Tibial nerve (tissue), 4 donors: ENCODE measurements around the gene OR51M1. TPM values are rescaled to one million over a fixed set of nuclear protein-coding genes. Genes with fewer than 3 reads are reported as not detected.
"Not testable (repeated sequence)": the region's sequence is repeated elsewhere in the genome, so short reads cannot be mapped to it uniquely, and the experiment has no call there.

Experiments
- DNase-seq, 2 donors: peaks; one replicate each; pipeline ENCODE4 v3.0.0-alpha.2; 2019; ENCODE audit warnings: low spot score in 2 of 2
- H3K27ac ChIP-seq, 4 donors: fragments of 200-600 bp; sonication (generic) in 3 of 4; one replicate each; pipeline ENCODE4 v1.5.1; 2017 to 2019; ENCODE audit warnings: mild to moderate bottlenecking in 1 of 4
- H3K27me3 ChIP-seq, 2 donors: fragments of 200-600 bp; sonication (generic) in 1 of 2; one replicate each; pipeline versions ENCODE4 v1.5.1 to v1.6.0; 2017 to 2019
- H3K36me3 ChIP-seq, 3 donors: fragments of 200-600 bp; sonication (generic); one replicate each; pipeline ENCODE4 v1.5.1; 2018 to 2019
- H3K4me1 ChIP-seq, 4 donors: fragments of 200-600 bp; sonication (generic) in 3 of 4; one replicate each; pipeline ENCODE4 v1.5.1; 2017 to 2019
- H3K4me3 ChIP-seq, 4 donors: fragments of 200-600 bp; sonication (generic) in 3 of 4; one replicate each; pipeline ENCODE4 v1.5.1; 2017 to 2019; ENCODE audit warnings: mild to moderate bottlenecking in 1 of 4, moderate library complexity in 1 of 4
- H3K9me3 ChIP-seq, 4 donors: fragments of 200-600 bp; sonication (generic) in 3 of 4; one replicate each; pipeline ENCODE4 v1.5.1; 2017 to 2019
- EP300 ChIP-seq, 2 donors: sonication (generic); formaldehyde crosslinking; IDR thresholded peaks; one replicate each; pipeline ENCODE4 v1.6.1; 2017; ENCODE audit warnings: antibody characterized with exemption in 2 of 2, mild to moderate bottlenecking in 1 of 2
- POLR2A ChIP-seq, 2 donors: fragments of 450-650 bp; IDR thresholded peaks; one replicate each; pipeline ENCODE4 v1.6.1; 2017; ENCODE audit warnings: antibody characterized with exemption in 2 of 2, mild to moderate bottlenecking in 2 of 2, moderate library complexity in 2 of 2
- whole genome bisulfite sequencing, 2 donors: methylation state at CpG; one replicate each; pipeline ENCODE4 v1.1.5; 2018; 5-methylcytosine and 5-hydroxymethylcytosine counted together
- total RNA-seq, 4 donors: library from RNA; depleted of rRNA; stranded (reverse); fragments of >200 nt; gene quantifications; one replicate each; pipeline ENCODE4 v1.1.0, GENCODE V29; 2016
- TF ChIP-seq, protein P1 (sequence below), 5 experiments: fragments of 200-600 bp in 3 of 5; fragments of 450-650 bp in 2 of 5; sonication (generic) in 3 of 5; IDR thresholded peaks; one replicate each; pipeline ENCODE4 v1.5.1; 2016 to 2019; ENCODE audit warnings: antibody characterized with exemption in 5 of 5, mild to moderate bottlenecking in 3 of 5, moderate library complexity in 2 of 5

The OR51M1 gene
- total RNA-seq, 4 donors from 2014 or later = not detected

DNA sequence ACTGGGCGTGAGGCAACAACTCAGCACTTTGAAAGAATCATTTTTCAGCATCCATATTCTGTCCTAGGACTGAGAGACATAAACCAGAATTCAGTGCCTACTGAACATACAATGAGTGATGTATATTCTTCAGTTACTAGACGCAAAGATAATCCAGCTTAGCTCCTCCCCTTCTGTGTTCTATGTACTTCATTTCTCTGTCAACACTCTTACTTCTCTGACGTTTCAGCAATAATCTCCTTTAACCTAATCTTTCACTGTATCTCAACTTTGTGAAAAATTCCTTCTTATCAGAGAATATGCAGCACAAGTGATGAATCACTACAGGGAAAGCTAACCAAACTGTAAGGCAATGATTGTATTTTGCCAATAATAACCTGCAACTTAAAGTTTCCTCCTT is 37.8 kb upstream of the OR51M1 start:
- H3K4me1 ChIP-seq = no peaks in the 10 kb centered on the region
- H3K4me3 ChIP-seq = no peak overlapping the region
- TF ChIP-seq POLR2A (IDR thresholded peaks at IDR 0.05) (no peak), EP300 (IDR thresholded peaks at IDR 0.05) (no peak)
- TF ChIP-seq, protein P1, sequence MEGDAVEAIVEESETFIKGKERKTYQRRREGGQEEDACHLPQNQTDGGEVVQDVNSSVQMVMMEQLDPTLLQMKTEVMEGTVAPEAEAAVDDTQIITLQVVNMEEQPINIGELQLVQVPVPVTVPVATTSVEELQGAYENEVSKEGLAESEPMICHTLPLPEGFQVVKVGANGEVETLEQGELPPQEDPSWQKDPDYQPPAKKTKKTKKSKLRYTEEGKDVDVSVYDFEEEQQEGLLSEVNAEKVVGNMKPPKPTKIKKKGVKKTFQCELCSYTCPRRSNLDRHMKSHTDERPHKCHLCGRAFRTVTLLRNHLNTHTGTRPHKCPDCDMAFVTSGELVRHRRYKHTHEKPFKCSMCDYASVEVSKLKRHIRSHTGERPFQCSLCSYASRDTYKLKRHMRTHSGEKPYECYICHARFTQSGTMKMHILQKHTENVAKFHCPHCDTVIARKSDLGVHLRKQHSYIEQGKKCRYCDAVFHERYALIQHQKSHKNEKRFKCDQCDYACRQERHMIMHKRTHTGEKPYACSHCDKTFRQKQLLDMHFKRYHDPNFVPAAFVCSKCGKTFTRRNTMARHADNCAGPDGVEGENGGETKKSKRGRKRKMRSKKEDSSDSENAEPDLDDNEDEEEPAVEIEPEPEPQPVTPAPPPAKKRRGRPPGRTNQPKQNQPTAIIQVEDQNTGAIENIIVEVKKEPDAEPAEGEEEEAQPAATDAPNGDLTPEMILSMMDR (IDR thresholded peaks at IDR 0.05) = no peak
- no peak for DNase-seq
- 67 to 70% methylated on average over 3 of the region's 3 CpGs for WGBS, 2 donors
- H3K36me3 ChIP-seq = no peaks in the 10 kb centered on the region
- H3K9me3 ChIP-seq = no peaks in the 10 kb centered on the region
- H3K27me3 ChIP-seq = no peaks in the 10 kb centered on the region
- no peak overlapping the region for H3K27ac ChIP-seq

DNA sequence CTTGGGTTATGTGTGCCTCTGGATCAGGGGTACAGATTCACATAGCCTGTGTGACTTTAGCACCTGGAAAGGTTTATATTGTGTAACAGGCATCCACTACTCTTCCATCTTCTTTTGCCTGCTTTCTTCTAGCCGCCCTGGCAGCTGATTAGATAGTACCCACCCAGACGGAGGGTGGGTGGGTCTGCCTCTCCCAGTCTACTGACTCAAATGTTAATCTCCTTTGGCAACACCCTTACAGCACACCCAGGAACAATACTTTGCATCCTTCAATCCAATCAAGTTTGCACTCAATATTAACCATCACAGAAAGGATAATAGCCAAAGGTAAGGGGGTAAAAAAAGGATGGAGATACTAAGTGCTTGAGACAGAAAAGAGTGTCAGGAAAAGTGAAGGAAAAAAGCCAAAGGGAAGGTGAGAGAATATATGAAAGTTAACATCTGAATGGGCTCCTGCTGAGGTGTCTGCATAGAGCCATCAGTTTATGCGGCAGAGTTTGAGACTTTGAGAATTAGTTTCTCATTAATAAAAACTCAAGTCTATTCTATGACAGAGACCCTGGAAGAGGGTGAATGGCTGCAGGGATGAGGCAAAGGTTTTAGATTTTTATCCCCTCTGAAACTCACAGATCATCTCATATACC is 34.9 kb upstream of the OR51M1 start:
- H3K27me3 ChIP-seq = no peaks in the 10 kb centered on the region
- H3K4me1 ChIP-seq = no peaks in the 10 kb centered on the region
- no peak overlapping the region for H3K4me3 ChIP-seq
- WGBS, 2 donors = 26 to 36% methylated on average over 3 of the region's 3 CpGs
- H3K36me3 ChIP-seq = no peaks in the 10 kb centered on the region
- H3K9me3 ChIP-seq = no peaks in the 10 kb centered on the region
- TF ChIP-seq, protein P1 (IDR thresholded peaks at IDR 0.05) = no peak
- TF ChIP-seq EP300 (IDR thresholded peaks at IDR 0.05) = no peak
- TF ChIP-seq POLR2A (IDR thresholded peaks at IDR 0.05) = no peak
- no peak overlapping the region for H3K27ac ChIP-seq
- no peak for DNase-seq

DNA sequence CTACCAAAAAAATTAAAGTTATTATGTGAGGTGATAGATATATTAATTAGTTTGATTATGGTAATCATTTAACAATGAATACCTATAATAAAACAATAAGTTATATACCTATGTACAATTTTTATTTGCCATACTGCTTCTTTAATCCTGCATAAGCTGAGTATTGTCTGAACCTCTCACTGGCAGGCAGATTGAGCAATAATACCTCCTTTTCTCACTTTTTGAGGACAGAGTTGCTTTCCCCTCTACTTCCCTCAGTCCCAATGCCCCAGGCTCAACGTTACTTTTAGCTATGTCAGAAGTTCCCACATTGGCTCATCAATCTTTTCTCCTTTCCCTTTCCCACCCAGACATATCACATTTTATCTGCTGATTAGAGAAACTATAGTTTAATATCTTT is 34.1 kb upstream of the OR51M1 start:
- H3K4me1 ChIP-seq = no peaks in the 10 kb centered on the region
- 29 to 43% methylated on average over 1 of the region's 1 CpG for WGBS, 2 donors
- H3K4me3 ChIP-seq = no peak overlapping the region
- H3K36me3 ChIP-seq = no peaks in the 10 kb centered on the region
- TF ChIP-seq EP300 (IDR thresholded peaks at IDR 0.05) = no peak
- H3K27me3 ChIP-seq = no peaks in the 10 kb centered on the region
- H3K27ac ChIP-seq = no peak overlapping the region
- no peaks in the 10 kb centered on the region for H3K9me3 ChIP-seq
- DNase-seq = no peak

DNA sequence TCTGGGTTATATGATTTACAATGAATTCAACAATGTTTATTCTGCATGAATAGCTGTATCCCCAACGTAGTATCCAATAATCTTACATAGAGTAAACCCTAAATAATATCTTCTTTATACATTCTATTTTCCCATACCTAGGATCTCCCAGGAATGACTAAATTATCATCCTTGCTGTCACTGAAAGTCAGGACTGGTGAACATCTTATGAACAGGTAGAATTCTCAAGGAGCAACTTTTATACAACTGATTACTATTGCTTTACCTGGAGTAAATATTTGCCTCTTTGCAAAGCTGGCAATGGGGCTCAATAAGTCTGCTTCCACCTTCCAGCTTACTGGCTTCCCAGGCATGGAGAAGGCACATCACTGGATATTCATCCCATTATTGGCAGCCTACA is 32.4 kb upstream of the OR51M1 start, which contains the start of gene OR51B6:
OR51B6 (plus strand) TSS at position 301 of the 400 bp plus-strand sequence; CDS start at position 301, 0 bp downstream.
- no peak within 1 kb of the TSS for H3K4me3 ChIP-seq
- H3K4me1 ChIP-seq = no peaks in the 10 kb centered on the region
- H3K27ac ChIP-seq = no peak within 1 kb of the TSS
- no peaks in the 10 kb centered on the region for H3K36me3 ChIP-seq
- WGBS, 2 donors = 74 to 75% methylated on average over 1 of the region's 1 CpG
- no peak for TF ChIP-seq POLR2A (IDR thresholded peaks at IDR 0.05)
- TF ChIP-seq, protein P1 (IDR thresholded peaks at IDR 0.05) = no peak
- no peak for TF ChIP-seq EP300 (IDR thresholded peaks at IDR 0.05)
- DNase-seq = no peak
- H3K9me3 ChIP-seq = no peaks in the 10 kb centered on the region
- no peaks in the 10 kb centered on the region for H3K27me3 ChIP-seq

DNA sequence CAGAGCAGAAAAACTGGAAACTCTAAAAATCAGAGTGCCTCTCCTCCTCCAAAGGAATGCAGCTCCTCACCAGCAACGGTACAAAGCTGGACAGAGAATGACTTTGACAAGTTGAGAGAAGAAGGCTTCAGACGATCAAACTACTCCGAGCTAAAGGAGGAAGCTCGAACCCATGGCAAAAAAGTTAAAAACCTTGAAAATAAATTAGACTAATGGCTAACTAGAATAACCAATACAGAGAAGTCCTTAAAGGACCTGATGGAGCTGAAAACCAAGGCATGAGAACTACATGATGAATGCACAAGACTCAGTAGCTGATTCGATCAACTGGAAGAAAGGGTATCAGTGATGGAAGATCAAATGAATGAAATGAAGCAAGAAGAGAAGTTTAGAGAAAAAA is 27.6 kb upstream of the OR51M1 start:
- H3K4me1 ChIP-seq, H3K4me3 ChIP-seq, H3K36me3 ChIP-seq, H3K27ac ChIP-seq, DNase-seq, H3K9me3 ChIP-seq, H3K27me3 ChIP-seq: not testable (repeated sequence)
- WGBS, 2 donors = 89% methylated on average over 5 of the region's 5 CpGs

DNA sequence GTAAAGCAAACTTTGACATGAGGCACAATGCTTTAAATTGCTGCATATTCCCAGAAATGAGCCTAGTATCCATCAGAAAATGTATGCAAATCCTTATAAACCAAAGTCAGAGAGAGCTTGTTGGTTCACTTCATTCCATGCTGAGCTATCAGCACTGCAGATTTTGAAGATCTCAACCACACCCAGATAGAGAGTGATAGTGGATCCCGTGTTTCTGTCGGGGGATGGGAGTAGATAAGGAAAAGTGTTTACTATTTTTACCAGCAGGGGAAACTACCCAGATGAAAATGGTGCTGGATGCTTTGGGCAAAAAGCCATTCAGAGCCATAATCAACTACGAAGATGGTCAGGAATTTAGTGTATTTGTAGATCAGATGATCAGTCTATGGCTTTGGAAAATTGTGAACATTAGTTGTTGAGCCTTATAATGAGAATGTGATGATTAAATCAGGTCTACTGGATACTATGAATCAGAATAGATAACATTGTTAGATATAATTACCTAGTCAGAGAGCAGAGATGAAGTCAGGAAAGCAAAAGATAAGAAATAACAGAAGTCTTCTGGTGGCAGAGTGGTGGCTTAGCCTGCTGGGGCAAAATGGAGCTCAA is 21.5 kb upstream of the OR51M1 start:
- no peak for DNase-seq
- Histone ChIP-seq H3K36me3 (no peaks in the 10 kb centered on the region), H3K4me1 (no peaks in the 10 kb centered on the region), H3K4me3 (no peak overlapping the region), H3K27ac (no peak overlapping the region), H3K9me3 (no peaks in the 10 kb centered on the region), H3K27me3 (no peaks in the 10 kb centered on the region)
- WGBS, 2 donors = 61 to 80% methylated on average over 3 of the region's 3 CpGs
- TF ChIP-seq POLR2A (IDR thresholded peaks at IDR 0.05) (no peak), EP300 (IDR thresholded peaks at IDR 0.05) (no peak)
- TF ChIP-seq, protein P1 (IDR thresholded peaks at IDR 0.05) = no peak
